K562 (cell line): ENCODE data around the gene LRRC10. TPM values are rescaled to one million over a fixed set of nuclear protein-coding genes. Genes with fewer than 3 reads are reported as not detected.

Experiments
- ATAC-seq: fragments of 200-7000 bp; cut with Tn5 transposase; 3 replicates; pipeline ENCODE4 v1.9.1; 2020; ENCODE audit warnings: moderate library complexity
- BruUV-seq: library from RNA; stranded (reverse); fragments of 400-500 nt; replicated peaks from 2 replicates; lab custom pipeline; 2021; lab: Mats Ljungman, UMichigan
- CTCF ChIA-PET: fragments of 300-600 bp; formaldehyde crosslinking; extraction: SDS; loops from one replicate; lab custom pipeline; 2021; ENCODE audit warnings: low intra/inter-chr PET ratio; lab: Yijun Ruan, JAX
- POLR2A ChIA-PET: fragments of 300-600, 350-650 bp; sonication (Branson Sonifier 250); formaldehyde crosslinking; extraction: SDS; loops from one replicate; lab custom pipeline; 2021; ENCODE audit warnings: antibody characterized with exemption, inconsistent platforms; lab: Yijun Ruan, JAX
- DNase-seq, 4 experiments: peaks; one replicate each; pipeline versions ENCODE4 v3.0.0 to v3.0.0-alpha.2; 2011 to 2018; ENCODE audit warnings: low spot score in 3 of 4, mixed read lengths in 3 of 4; ENCODE audit errors: extremely low read depth in 1 of 4
- FAIRE-seq: peaks from 2 replicates; lab custom pipeline; 2011; peaks lifted over from hg19 to GRCh38; lab: Jason Lieb, UNC
- H2AFZ ChIP-seq: 2 replicates; pipeline ENCODE4 v1.6.0; 2011; ENCODE audit warnings: low read depth, low read length, control low read depth, inconsistent platforms
- H3K27ac ChIP-seq: fragments of 200-600 bp; 3 replicates; pipeline ENCODE4 v1.8.0; 2011; ENCODE audit warnings: low read depth, mild to moderate bottlenecking, control low read depth, inconsistent platforms, low read length, moderate library complexity, mixed read lengths; ENCODE audit errors: extremely low read depth
- H3K27me3 ChIP-seq, 2 experiments: fragments of 300-600 bp in 1 of 2; 2 replicates in 1 of 2; 3 replicates in 1 of 2; pipeline versions ENCODE4 v1.6.0 to v1.8.0; 2011; ENCODE audit warnings: inconsistent platforms in 2 of 2, low read length in 2 of 2, mild to moderate bottlenecking in 1 of 2, mixed read lengths in 1 of 2, moderate library complexity in 1 of 2; ENCODE audit not compliant: control insufficient read depth in 2 of 2, insufficient read depth in 2 of 2
- H3K36me3 ChIP-seq: fragments of 300-600 bp; 3 replicates; pipeline ENCODE4 v1.8.0; 2011; ENCODE audit warnings: mild to moderate bottlenecking, low read length, inconsistent platforms; ENCODE audit not compliant: control insufficient read depth, insufficient read depth
- H3K4me1 ChIP-seq, 2 experiments: fragments of 200-600 bp in 1 of 2; replicated peaks in 1 of 2; 2 replicates in 1 of 2; 3 replicates in 1 of 2; pipeline versions ENCODE4 v1.5.1 to v1.8.0; 2011; ENCODE audit warnings: inconsistent platforms in 2 of 2, low read length in 2 of 2, mild to moderate bottlenecking in 1 of 2, mixed read lengths in 1 of 2, moderate library complexity in 1 of 2; ENCODE audit not compliant: control insufficient read depth in 2 of 2, insufficient read depth in 2 of 2
- H3K4me2 ChIP-seq: 2 replicates; pipeline ENCODE4 v1.6.1; 2011; ENCODE audit warnings: low read length, control low read depth, inconsistent platforms, mixed read lengths; ENCODE audit not compliant: insufficient read depth
- H3K4me3 ChIP-seq: fragments of 200-600 bp; sonication (generic), shearing (Covaris generic); 2 replicates; pipeline ENCODE4 v1.5.1; 2016; ENCODE audit warnings: control low read depth, inconsistent platforms
- H3K79me2 ChIP-seq: fragments of 200-600 bp; 3 replicates; pipeline ENCODE4 v1.8.0; 2011; ENCODE audit warnings: low read length, inconsistent platforms; ENCODE audit not compliant: control insufficient read depth, insufficient read depth
- H3K9ac ChIP-seq, 2 experiments: 2 replicates each; pipeline versions ENCODE4 v1.6.0 to v1.6.1; 2011; ENCODE audit warnings: low read depth in 2 of 2, low read length in 2 of 2, control low read depth in 1 of 2, inconsistent platforms in 1 of 2, mild to moderate bottlenecking in 1 of 2, mixed read lengths in 1 of 2; ENCODE audit not compliant: insufficient read depth in 1 of 2
- H3K9me1 ChIP-seq: one replicate; pipeline ENCODE4 v1.6.0; 2011; ENCODE audit warnings: inconsistent platforms, mild to moderate bottlenecking, low read length, moderate library complexity; ENCODE audit not compliant: control insufficient read depth, insufficient read depth
- H3K9me3 ChIP-seq: replicated peaks from 2 replicates; pipeline ENCODE4 v1.5.1; 2011; ENCODE audit warnings: low read depth, low read length, inconsistent platforms; ENCODE audit not compliant: control insufficient read depth, insufficient read depth
- H4K20me1 ChIP-seq: replicated peaks from 2 replicates; pipeline ENCODE4 v1.6.1; 2011; ENCODE audit warnings: low read length, inconsistent platforms, mixed read lengths; ENCODE audit not compliant: control insufficient read depth, insufficient read depth
- GATA2 ChIP-seq: sonication (generic); formaldehyde crosslinking; IDR thresholded peaks from 2 replicates; pipeline ENCODE4 v1.4.0; 2020; ENCODE audit warnings: mild to moderate bottlenecking, missing genetic modification reagents
- HLTF ChIP-seq: fragments of 450-650 bp; IDR thresholded peaks from 2 replicates; pipeline ENCODE4 v1.6.1; 2016
- ID3 ChIP-seq, 2 experiments: fragments of 250-450 bp in 1 of 2; fragments of 450-650 bp in 1 of 2; sonication (Bioruptor Pico) in 1 of 2; IDR thresholded peaks; 2 replicates each; pipeline versions ENCODE4 v1.6.1 to v1.8.0; 2016 to 2021; ENCODE audit warnings: mild to moderate bottlenecking in 2 of 2, moderate library complexity in 2 of 2, missing compliant biosample characterization in 1 of 2, missing genetic modification characterization in 1 of 2
- NFIC ChIP-seq: fragments of 450-650 bp; IDR thresholded peaks from 2 replicates; pipeline ENCODE4 v1.6.1; 2017; ENCODE audit warnings: mild to moderate bottlenecking, inconsistent platforms
- ZNF143 ChIP-seq: sonication (generic); formaldehyde crosslinking; IDR thresholded peaks from 2 replicates; pipeline ENCODE4 v1.9.0; 2022; ENCODE audit warnings: mild to moderate bottlenecking, missing genetic modification reagents
- ZNF584 ChIP-seq: fragments of 200-800 bp; sonication (Bioruptor generic); IDR thresholded peaks from 2 replicates; pipeline ENCODE4 v1.6.1; 2016; ENCODE audit warnings: low read depth, mild to moderate bottlenecking, missing genetic modification characterization, missing compliant biosample characterization
- WGBS: fragments of 100-300 bp; shearing (Covaris generic); methylation state at CpG from one replicate; pipeline ENCODE4 v1.1.6; 2016; ENCODE audit warnings: low coverage, mixed read lengths; ENCODE audit not compliant: insufficient coverage; ENCODE audit errors: missing lambda C conversion rate; 5-methylcytosine and 5-hydroxymethylcytosine counted together
- in situ Hi-C: fragments of 300-500 bp; cut with MboI; formaldehyde crosslinking; loops from 4 replicates; pipeline ENCODE4 v1.15.0; 2018; ENCODE audit warnings: inconsistent platforms, mixed read lengths
- intact Hi-C: fragments of 100-400 bp; cut with micrococcal nuclease; formaldehyde crosslinking; loops from 2 replicates; pipeline ENCODE4 v1.14.2; 2022
- polyA plus RNA-seq, 8 experiments: library from polyadenylated mRNA; depleted of rRNA in 4 of 8; stranded (reverse) in 5 of 8; unstranded in 3 of 8; fragments of >200 nt; fragmentation: Nextera tagmentation in 2 of 8; fragmentation: Illumina TruSeq in 1 of 8; extraction: Ambion mirVana in 2 of 8; extraction: Trizol in 1 of 8; gene quantifications; 2 replicates each; pipeline versions ENCODE4 v1.2.1 to v1.2.3, GENCODE V29; 2011 to 2014; ENCODE audit warnings: inconsistent platforms in 1 of 8, missing spikeins in 1 of 8
- total RNA-seq, 7 experiments: library from RNA; depleted of rRNA in 6 of 7; stranded (reverse); fragments of >200 nt in 6 of 7; fragmentation: Illumina TruSeq in 2 of 7; extraction: Trizol in 2 of 7; gene quantifications; 2 replicates each; pipeline versions ENCODE4 v1.2.1 to v1.2.3, GENCODE V29; 2011 to 2021; ENCODE audit warnings: low replicate concordance in 1 of 7
- TF ChIP-seq, protein P1 (sequence below): fragments of 450-650 bp; IDR thresholded peaks from 2 replicates; pipeline ENCODE4 v1.6.1; 2018; ENCODE audit warnings: mild to moderate bottlenecking, low read depth; ENCODE audit not compliant: partially characterized antibody

LRRC10 gene
- total and polyA plus RNA-seq, 9 of the 15 experiments (the other 6 are each of a cell fraction or from before 2014, with no cell fraction given), result 0.09 TPM; not detected in 8

DNA sequence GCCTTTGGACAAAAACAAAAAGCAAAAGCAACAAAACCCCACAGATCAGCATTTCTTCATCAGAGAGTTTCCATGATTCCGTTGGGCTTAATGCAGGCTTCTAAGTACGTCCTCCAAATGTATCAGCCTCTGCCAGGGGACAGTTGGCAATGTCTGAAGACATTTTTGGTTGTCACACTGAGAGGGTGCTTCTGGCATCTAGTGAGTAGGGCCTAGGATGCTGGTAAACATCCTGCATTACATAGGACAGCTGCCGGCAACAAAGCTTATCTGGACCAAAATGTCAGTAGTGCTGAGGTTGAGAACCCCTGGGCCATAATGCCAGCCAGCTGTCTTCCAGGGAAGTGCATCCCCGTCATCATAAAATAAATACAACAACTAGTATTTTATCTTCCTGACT is 9.4 kb upstream of the LRRC10 start:
- Histone ChIP-seq H3K9me3 (no peaks in the 10 kb centered on the region), H3K27ac (no peak overlapping the region), H4K20me1 (0 out of 2 replicates have a peak, but pooled peaks cover 5% of the 10 kb centered on the region), H3K79me2 (no peaks in the 10 kb centered on the region), H3K27me3 (no peaks in the 10 kb centered on the region; a peak in 1 of 5 replicates), H3K4me1 (peaks cover 11 to 17% of the 10 kb centered on the region in 2 experiments), H3K9me1 (no peaks in the 10 kb centered on the region), H3K36me3 (no peaks in the 10 kb centered on the region), H3K4me2 (no peak overlapping the region), H2AFZ (no peak overlapping the region), H3K4me3 (no peak overlapping the region), H3K9ac (no peak overlapping the region)
- FAIRE-seq, result no peak
- ChIA-PET CTCF (no interaction called here), POLR2A (no interaction called here)
- no peak for ATAC-seq
- DNase-seq, result no peak
- WGBS, result 15% methylated on average over 4 of the region's 4 CpGs
- TF ChIP-seq GATA2 (no peak), ZNF143 (CRISPR knock-in tag) (no peak), HLTF (no peak), ZNF584 (CRISPR knock-in tag) (no peak), ID3 (CRISPR knock-in tag; IDR thresholded peaks at IDR 0.05) (no peak), ID3 (tag; IDR thresholded peaks at IDR 0.05) (no peak), NFIC (no peak)
- TF ChIP-seq, protein P1, sequence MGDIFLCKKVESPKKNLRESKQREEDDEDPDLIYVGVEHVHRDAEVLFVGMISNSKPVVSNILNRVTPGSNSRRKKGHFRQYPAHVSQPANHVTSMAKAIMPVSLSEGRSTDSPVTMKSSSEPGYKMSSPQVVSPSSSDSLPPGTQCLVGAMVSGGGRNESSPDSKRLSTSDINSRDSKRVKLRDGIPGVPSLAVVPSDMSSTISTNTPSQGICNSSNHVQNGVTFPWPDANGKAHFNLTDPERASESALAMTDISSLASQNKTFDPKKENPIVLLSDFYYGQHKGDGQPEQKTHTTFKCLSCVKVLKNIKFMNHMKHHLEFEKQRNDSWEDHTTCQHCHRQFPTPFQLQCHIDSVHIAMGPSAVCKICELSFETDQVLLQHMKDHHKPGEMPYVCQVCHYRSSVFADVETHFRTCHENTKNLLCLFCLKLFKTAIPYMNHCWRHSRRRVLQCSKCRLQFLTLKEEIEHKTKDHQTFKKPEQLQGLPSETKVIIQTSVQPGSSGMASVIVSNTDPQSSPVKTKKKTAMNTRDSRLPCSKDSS, result no peak
- BruUV-seq, result no TSS peak
- in situ Hi-C loops, result no loop called here
- intact Hi-C loops, result loop anchor here (5.0 kb wide), 2 partner anchors 33 to 148 kb away; partner anchors contain the start of genes CCT2 and FRS2
